22Rv1 (cell line): ENCODE results near the gene CLIC2.
"Not testable (repeated sequence)": the region's sequence is repeated elsewhere in the genome, so short reads cannot be mapped to it uniquely, and the experiment has no call there.

Source experiments
- H3K27ac ChIP-seq: fragments of 450-650 bp; 2 replicates; pipeline ENCODE4 v1.5.1; 2017
- ZFX ChIP-seq: fragments of 450-650 bp; IDR thresholded peaks from 2 replicates; pipeline ENCODE4 v1.6.1; 2017; ENCODE audit warnings: antibody characterized with exemption, borderline replicate concordance
- TF ChIP-seq, protein P1 (sequence below): fragments of 450-650 bp; IDR thresholded peaks from 2 replicates; pipeline ENCODE4 v1.5.1; 2017; ENCODE audit warnings: mild to moderate bottlenecking

The CLIC2 gene

DNA sequence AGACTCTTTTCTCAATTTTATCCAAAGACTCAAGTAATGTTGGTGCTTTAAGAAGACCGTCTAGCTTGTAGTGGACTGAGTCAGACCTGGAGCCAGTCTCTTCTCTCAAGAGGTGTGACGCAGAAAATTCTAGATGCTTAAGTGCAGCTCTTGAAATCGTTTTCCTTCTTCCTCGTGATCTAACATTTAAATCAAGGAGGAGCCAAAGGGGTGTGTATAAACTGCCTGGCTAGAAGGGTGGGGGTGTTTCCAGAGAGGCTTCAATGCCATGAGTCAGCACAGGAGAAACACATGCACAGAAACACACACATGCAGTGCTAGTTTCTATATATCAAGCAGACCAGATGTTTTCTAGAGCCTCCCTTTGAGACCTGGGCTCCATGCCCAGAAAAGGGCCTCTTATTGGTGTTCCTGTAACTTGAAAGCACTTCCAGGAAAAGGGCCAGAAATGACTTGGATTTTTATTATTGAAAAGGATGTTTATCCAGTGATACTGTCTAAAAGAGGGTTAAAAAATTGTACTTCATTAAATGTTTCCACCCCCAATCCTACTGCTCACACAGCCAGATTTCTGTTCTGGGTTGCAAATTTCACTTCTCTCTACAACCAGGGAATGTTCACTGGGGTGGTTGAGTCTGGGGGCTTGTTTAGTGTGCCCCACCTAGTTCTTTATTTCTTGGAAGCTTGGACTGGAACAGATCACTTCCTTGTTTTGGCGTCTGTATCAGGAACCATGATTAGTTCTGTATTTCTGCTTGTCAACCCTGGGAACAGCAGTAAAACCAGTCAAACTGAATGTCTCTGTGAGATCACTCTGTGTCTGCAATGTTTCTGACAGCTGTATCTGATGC, at the start of gene CLIC2:
TSS of gene CLIC2 (minus strand) at position 129 of the 851 bp plus-strand sequence. CDS start 187 bp downstream, outside the sequence.
- no peak within 1 kb of the TSS for H3K27ac ChIP-seq
- TF ChIP-seq ZFX: no peak
- TF ChIP-seq, protein P1, sequence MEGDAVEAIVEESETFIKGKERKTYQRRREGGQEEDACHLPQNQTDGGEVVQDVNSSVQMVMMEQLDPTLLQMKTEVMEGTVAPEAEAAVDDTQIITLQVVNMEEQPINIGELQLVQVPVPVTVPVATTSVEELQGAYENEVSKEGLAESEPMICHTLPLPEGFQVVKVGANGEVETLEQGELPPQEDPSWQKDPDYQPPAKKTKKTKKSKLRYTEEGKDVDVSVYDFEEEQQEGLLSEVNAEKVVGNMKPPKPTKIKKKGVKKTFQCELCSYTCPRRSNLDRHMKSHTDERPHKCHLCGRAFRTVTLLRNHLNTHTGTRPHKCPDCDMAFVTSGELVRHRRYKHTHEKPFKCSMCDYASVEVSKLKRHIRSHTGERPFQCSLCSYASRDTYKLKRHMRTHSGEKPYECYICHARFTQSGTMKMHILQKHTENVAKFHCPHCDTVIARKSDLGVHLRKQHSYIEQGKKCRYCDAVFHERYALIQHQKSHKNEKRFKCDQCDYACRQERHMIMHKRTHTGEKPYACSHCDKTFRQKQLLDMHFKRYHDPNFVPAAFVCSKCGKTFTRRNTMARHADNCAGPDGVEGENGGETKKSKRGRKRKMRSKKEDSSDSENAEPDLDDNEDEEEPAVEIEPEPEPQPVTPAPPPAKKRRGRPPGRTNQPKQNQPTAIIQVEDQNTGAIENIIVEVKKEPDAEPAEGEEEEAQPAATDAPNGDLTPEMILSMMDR: no peak

DNA sequence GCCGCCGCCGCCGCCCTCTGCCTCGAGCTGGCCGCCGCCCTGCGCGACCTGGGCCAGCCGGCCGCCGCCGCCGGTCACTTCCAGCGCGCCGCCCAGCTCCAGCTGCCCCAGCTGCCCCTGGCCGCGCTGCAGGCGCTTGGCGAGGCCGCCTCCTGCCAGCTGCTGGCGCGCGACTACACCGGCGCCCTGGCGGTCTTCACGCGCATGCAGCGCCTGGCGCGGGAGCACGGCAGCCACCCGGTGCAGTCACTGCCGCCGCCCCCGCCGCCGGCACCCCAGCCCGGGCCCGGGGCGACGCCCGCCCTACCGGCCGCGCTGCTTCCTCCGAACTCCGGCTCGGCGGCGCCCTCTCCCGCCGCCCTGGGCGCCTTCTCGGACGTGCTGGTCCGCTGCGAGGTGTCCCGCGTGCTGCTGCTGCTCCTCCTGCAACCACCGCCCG, 48.1 kb upstream of the CLIC2 start:
- H3K27ac ChIP-seq: not testable (repeated sequence)

DNA sequence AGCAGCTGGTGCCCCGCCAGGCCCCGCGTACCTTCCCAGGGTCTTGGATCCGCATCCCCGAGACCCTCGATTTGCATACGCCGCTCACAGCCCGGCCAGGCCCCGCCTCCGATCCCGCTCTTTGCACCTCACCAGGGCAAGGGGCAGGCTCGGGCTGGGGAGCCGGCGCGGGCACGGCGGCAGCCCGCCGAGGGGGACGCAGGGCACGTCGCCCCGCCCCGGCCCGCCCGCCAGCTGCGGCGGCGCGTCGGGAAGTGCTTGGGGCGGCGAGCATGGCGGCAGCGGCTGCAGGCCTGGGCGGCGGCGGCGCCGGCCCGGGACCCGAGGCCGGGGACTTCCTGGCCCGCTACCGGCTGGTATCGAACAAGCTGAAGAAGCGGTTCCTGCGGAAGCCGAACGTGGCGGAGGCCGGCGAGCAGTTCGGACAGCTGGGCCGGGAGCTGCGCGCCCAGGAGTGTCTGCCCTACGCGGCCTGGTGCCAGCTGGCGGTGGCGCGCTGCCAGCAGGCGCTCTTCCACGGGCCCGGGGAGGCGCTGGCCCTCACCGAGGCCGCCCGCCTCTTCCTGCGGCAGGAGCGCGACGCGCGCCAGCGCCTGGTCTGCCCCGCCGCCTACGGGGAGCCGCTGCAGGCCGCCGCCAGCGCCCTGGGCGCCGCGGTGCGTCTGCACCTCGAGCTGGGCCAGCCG, 47.6 kb upstream of the CLIC2 start, which contains the start of gene F8A2:
TSS of gene F8A2 (plus strand) at position 253 of the 686 bp plus-strand sequence. CDS start at position 273, 20 bp downstream.
- H3K27ac ChIP-seq: not testable (repeated sequence)

DNA sequence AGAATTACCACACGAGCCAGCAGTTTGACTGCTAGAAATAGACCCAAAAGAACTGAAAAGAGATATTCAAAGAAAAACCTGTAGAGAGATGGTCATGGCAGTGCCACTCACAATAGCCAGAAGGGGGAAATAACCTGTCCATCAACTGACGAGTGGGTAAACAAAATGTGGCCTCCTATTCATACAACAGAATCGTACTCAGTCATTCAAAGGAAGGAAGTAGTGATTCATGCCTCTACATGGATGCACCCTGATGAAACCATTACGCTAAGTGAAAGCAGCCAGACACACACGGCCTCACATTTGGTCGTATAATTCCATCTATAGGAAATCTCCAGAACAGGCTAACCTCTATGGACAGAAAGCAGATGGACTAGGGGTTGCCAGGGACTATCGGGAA, 45.4 kb upstream of the CLIC2 start:
- not testable (repeated sequence) for H3K27ac ChIP-seq

DNA sequence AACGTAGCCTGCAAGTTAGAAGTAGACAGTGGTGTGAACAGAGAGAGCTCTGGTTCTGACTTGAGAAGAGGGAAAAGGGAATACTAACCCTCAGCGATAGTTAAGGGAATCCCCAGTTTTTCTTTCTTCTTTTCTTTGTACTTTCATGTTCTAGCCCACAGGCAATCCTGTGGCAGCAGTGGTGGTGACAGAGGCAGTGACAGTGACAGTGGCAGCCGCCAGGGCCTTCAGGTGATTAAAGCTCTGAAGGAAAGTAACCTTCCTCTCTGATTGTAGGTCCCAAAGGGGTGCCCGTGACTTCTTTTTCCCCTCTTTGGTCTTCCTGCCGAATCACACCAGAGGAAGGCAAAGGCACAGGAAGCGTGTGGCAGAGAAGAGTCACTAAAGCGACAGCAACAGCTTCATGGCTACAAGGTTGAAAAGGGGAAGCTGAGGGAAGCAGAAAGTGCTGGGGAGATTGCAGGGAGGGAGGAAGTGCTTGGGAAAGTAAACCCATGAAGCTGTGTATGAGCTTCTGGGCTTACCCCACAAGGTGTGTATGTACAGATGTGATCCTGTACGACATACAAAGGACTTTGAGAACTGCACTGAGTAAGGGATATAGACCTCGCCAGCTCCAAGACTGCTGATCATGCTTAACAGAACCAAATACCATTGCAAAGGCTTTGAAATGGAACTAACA, 39.5 kb upstream of the CLIC2 start:
- not testable (repeated sequence) for H3K27ac ChIP-seq

DNA sequence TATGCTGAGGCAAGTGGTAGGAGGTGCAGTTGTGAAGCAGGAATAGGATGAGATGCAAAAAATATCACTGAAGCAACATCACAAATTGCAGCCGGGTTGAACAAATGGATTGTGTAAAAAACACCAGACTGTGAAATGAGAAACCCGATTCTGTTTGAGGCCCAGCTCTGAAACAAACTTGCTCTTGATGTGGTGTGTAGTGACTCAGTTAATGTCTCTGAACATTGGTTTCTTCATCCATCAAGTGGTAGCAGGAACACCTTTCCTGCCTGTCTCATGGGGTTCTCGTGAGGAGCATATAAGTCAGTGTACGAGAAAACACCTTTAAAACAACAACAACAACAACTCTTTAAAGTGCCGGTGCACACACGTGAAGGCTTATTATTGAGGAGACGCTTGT, 29.3 kb upstream of the CLIC2 start:
- not testable (repeated sequence) for H3K27ac ChIP-seq

DNA sequence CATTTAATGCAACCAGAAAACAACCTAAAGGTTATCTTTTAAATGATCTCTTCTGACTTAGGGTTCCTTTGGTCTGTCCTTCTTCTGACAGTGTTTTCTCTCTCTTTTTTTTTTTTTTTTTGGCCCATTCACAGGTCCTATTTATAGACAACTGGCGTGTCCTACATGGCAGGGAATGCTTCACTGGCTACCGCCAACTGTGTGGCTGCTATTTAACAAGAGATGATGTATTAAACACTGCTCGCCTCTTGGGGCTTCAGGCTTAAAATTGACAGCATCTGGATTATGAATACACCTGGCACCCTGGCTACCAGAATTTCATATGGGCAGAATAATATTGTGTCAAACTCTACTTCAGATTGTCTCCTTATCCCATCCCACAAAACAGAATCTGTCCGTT, 15.0 kb upstream of the CLIC2 start:
- H3K27ac ChIP-seq: not testable (repeated sequence)

DNA sequence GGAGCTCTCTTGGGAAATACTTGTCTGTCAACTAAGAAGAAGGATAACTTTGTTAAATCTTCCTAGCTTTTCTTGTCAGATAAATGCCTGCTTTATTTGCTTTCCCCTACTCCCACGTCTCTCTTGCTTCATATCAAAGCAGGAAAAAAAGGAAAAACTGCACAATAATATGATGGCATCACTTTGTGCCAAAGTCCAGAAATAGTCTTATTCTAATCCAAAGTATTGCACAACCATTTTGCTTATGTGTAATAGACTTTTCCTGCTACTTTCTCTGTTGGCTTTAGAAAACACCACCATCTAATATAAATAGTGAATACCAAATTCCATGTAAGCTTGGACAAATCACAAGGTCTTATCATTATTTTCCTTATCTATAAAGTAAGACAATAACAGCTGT, 11.3 kb upstream of the CLIC2 start:
- H3K27ac ChIP-seq: not testable (repeated sequence)

DNA sequence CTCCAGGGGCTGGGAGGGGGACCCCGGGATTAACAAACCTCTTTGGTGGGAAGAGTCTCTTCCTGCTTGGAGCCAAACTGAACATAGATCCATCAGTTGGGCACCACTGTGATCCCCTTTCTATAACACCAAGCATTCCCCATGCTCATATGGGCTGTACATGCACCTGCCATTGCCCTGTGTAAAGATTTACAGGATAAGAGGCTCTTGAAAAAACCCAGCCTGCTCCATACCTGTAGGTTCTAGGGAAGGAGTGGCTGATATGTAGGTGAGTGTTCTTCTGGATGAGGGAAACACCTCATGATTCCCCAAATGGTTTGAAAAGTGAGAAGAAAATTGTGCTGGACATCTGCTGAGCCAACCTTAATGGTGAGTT, 911 bp upstream of the CLIC2 start:
- not testable (repeated sequence) for H3K27ac ChIP-seq

DNA sequence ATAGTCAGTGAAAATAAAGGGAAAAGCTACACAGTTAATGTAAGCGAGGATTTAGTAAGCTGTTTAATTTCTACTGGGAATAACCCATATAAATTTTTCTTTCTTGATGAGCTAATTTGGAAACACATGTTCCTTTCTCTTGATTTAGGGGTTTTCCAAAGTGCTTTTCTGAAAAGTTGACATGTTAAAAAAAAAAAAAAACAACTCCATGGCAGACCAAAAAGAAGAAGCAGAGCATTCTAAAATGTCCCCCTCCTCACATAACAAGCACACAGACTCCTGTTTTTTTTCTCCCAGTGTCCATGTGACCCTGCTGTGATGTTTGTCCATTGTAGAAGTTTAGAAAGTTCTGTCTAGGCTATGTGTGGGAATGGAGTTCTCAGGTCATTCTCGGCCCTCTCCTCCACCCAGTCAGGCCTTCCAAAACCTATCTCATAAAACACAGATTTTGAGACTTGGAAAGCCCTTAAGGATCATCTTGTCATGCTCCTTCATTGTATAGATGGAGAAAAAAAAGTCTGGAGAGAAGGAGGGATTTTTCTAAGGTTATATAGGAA, 792 bp downstream of the CLIC2 start:
- TF ChIP-seq, protein P1: no peak
- no peak for TF ChIP-seq ZFX

DNA sequence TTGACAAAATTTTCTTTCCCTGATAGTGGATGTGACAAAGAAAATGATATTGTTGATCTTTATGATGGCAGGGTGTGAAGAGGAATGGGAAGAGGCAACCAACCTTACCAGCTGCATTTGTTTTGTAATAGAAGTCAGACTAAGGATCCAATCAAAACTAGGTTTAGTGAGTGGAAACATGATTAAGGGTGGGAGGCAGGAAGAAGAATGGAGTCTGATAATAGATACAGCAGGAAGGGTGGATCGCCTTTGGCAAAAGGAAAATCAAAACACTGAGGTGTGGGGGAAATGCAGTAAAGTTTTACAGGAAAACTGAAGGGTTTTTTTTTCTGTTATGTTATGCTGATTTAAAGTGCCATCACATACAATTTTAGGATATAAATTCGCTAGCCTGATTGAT, 3.4 kb downstream of the CLIC2 start:
- H3K27ac ChIP-seq: no peak overlapping the region
- TF ChIP-seq ZFX: no peak
- TF ChIP-seq, protein P1: no peak

More for the DNA sequence above, 792 bp downstream of the CLIC2 start:
- no peak overlapping the region for H3K27ac ChIP-seq
